OCI-LY1 (cell line): ENCODE measurements around the gene ALDH1A1.

Experiments
- EZH2 ChIP-seq: fragments of 200-600 bp; sonication (generic), shearing (Covaris generic); IDR thresholded peaks from 2 replicates; pipeline ENCODE4 v1.8.0; 2017; ENCODE audit warnings: borderline replicate concordance, mixed run types, mild to moderate bottlenecking, antibody characterized with exemption, low read length, moderate library complexity, mixed read lengths
- TF ChIP-seq, protein P1 (sequence below): fragments of 200-600 bp; sonication (generic), shearing (Covaris generic); IDR thresholded peaks from 2 replicates; pipeline ENCODE4 v1.5.1; 2017; ENCODE audit warnings: mild to moderate bottlenecking, antibody characterized with exemption, low read length, moderate library complexity, mixed read lengths

DNA sequence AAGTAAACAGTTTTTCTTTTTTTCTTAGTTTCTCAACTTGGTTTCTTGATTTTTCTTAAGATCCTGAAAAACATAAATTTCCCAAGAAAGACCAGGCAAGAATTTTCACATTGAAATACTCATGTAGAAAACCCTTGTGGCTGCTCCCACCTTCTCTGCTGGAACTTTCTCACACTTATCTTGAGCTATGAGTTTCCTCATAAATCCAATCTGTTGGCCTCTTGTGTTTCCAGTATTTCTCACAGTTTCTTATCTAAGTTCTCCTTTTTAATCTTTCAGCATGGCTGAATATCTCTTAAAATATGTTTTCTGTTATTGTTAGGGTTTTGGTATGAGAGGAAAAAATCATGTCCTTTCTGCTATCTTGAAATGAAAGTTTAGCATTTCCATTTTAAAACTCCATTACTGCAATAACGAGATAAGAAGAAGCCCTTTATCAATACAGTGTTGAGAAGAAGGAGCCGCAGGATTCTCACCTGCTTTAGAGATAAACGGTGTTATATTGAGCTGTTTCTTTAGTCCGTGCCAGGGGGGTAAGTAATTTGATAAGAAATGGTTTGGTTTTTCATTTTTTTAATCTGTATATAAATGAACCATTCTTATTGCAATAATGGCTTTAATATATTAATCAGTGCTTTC, 89.3 kb downstream of the ALDH1A1 start:
- TF ChIP-seq, protein P1, sequence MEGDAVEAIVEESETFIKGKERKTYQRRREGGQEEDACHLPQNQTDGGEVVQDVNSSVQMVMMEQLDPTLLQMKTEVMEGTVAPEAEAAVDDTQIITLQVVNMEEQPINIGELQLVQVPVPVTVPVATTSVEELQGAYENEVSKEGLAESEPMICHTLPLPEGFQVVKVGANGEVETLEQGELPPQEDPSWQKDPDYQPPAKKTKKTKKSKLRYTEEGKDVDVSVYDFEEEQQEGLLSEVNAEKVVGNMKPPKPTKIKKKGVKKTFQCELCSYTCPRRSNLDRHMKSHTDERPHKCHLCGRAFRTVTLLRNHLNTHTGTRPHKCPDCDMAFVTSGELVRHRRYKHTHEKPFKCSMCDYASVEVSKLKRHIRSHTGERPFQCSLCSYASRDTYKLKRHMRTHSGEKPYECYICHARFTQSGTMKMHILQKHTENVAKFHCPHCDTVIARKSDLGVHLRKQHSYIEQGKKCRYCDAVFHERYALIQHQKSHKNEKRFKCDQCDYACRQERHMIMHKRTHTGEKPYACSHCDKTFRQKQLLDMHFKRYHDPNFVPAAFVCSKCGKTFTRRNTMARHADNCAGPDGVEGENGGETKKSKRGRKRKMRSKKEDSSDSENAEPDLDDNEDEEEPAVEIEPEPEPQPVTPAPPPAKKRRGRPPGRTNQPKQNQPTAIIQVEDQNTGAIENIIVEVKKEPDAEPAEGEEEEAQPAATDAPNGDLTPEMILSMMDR: no peak
- no peak for TF ChIP-seq EZH2
